SK-N-SH (cell line): Measurements from ENCODE around the gene SLAIN1. TPM values are rescaled to one million over a fixed set of nuclear protein-coding genes. Genes with fewer than 3 reads are reported as not detected.

Experiments
- CTCF ChIA-PET: fragments of 300-600, 350-600 bp; formaldehyde crosslinking; extraction: SDS; loops from one replicate; lab custom pipeline; 2021; lab: Yijun Ruan, JAX
- POLR2A ChIA-PET: fragments of 350-600 bp; sonication (Branson Sonifier 250); formaldehyde crosslinking; extraction: SDS; loops from one replicate; lab custom pipeline; 2020; ENCODE audit warnings: antibody characterized with exemption, inconsistent platforms; lab: Yijun Ruan, JAX
- DNase-seq: peaks from one replicate; pipeline ENCODE4 v3.0.0; 2012
- H2AFZ ChIP-seq: fragments of 200-600 bp; sonication (generic); 2 replicates; pipeline ENCODE4 v1.8.1; 2016; ENCODE audit warnings: antibody characterized with exemption, mild to moderate bottlenecking, low read depth
- H3F3A ChIP-seq: fragments of 200-600 bp; sonication (generic); replicated peaks from 2 replicates; pipeline ENCODE3; 2016; ENCODE audit warnings: antibody characterized with exemption, mild to moderate bottlenecking; ENCODE audit not compliant: insufficient read depth
- H3K27ac ChIP-seq, 2 experiments: fragments of 200-500 bp in 1 of 2; fragments of 200-600 bp in 1 of 2; sonication (Bioruptor generic) in 1 of 2; sonication (generic), shearing (Covaris generic) in 1 of 2; 2 replicates each; pipeline versions ENCODE4 v1.5.1 to v1.6.1; 2014 to 2016; ENCODE audit warnings: low read depth in 2 of 2, inconsistent platforms in 1 of 2, low read length in 1 of 2, mild to moderate bottlenecking in 1 of 2, mixed read lengths in 1 of 2
- H3K27me3 ChIP-seq: fragments of 200-600 bp; sonication (generic), shearing (Covaris generic); 2 replicates; pipeline ENCODE4 v1.6.1; 2016; ENCODE audit warnings: mixed run types; ENCODE audit not compliant: insufficient read depth
- H3K36me3 ChIP-seq, 2 experiments: fragments of 200-500 bp in 1 of 2; fragments of 200-600 bp in 1 of 2; sonication (Bioruptor generic) in 1 of 2; sonication (generic) in 1 of 2; replicated peaks in 1 of 2; 2 replicates each; pipeline versions ENCODE3 to v1.5.1; 2014 to 2016; ENCODE audit warnings: low read length in 1 of 2, mild to moderate bottlenecking in 1 of 2; ENCODE audit not compliant: insufficient read depth in 2 of 2, control insufficient read depth in 1 of 2
- H3K4me1 ChIP-seq, 2 experiments: fragments of 200-500 bp in 1 of 2; fragments of 200-600 bp in 1 of 2; sonication (Bioruptor generic) in 1 of 2; sonication (generic), shearing (Covaris generic) in 1 of 2; 2 replicates each; pipeline versions ENCODE4 v1.5.1 to v1.6.1; 2014 to 2016; ENCODE audit warnings: low read depth in 1 of 2, low read length in 1 of 2, mixed run types in 1 of 2; ENCODE audit not compliant: insufficient read depth in 2 of 2, control insufficient read depth in 1 of 2
- H3K4me2 ChIP-seq: fragments of 200-600 bp; sonication (generic), shearing (Covaris generic); 2 replicates; pipeline ENCODE4 v1.6.1; 2017; ENCODE audit warnings: mixed run types
- H3K4me3 ChIP-seq, 2 experiments: fragments of 200-500 bp in 1 of 2; fragments of 200-600 bp in 1 of 2; sonication (Bioruptor generic) in 1 of 2; sonication (generic), shearing (Covaris generic) in 1 of 2; 2 replicates each; pipeline versions ENCODE4 v1.5.1 to v1.8.1; 2014 to 2016; ENCODE audit warnings: low read depth in 2 of 2, inconsistent platforms in 1 of 2, low read length in 1 of 2, mild to moderate bottlenecking in 1 of 2, mixed read lengths in 1 of 2, moderate library complexity in 1 of 2
- H3K79me2 ChIP-seq: fragments of 200-600 bp; sonication (generic); 2 replicates; pipeline ENCODE4 v1.8.1; 2017; ENCODE audit warnings: mild to moderate bottlenecking; ENCODE audit not compliant: insufficient read depth
- H3K9ac ChIP-seq: fragments of 200-600 bp; sonication (generic); 2 replicates; pipeline ENCODE4 v1.6.1; 2017; ENCODE audit warnings: mixed run types
- H3K9me2 ChIP-seq: fragments of 200-600 bp; sonication (generic); 2 replicates; pipeline ENCODE4 v1.6.1; 2017; ENCODE audit warnings: mixed run types
- H3K9me3 ChIP-seq: fragments of 200-600 bp; sonication (generic); 2 replicates; pipeline ENCODE4 v1.6.1; 2017; ENCODE audit warnings: mixed run types, mild to moderate bottlenecking, moderate library complexity
- H4K20me1 ChIP-seq: fragments of 200-600 bp; sonication (generic); 2 replicates; pipeline ENCODE4 v1.6.1; 2017; ENCODE audit warnings: mild to moderate bottlenecking, mixed run types; ENCODE audit not compliant: insufficient read depth
- CHD2 ChIP-seq: fragments of 150-350 bp; IDR thresholded peaks from 2 replicates; pipeline ENCODE4 v1.6.1; 2018; ENCODE audit warnings: low read length; ENCODE audit not compliant: partially characterized antibody
- CTCF ChIP-seq: fragments of 200-600 bp; sonication (generic); IDR thresholded peaks from 2 replicates; pipeline ENCODE4 v1.6.1; 2017; ENCODE audit warnings: antibody characterized with exemption, mild to moderate bottlenecking, moderate library complexity
- ELF1 ChIP-seq: IDR thresholded peaks from 2 replicates; pipeline ENCODE4 v1.4.0; 2012
- FOSL2 ChIP-seq: IDR thresholded peaks from 2 replicates; pipeline ENCODE4 v1.4.0; 2012; ENCODE audit warnings: low read depth, mild to moderate bottlenecking, moderate library complexity, borderline replicate concordance
- GABPA ChIP-seq: IDR thresholded peaks from 2 replicates; pipeline ENCODE4 v1.4.0; 2012; ENCODE audit warnings: low read depth, mild to moderate bottlenecking
- GATA2 ChIP-seq: sonication (generic); formaldehyde crosslinking; IDR thresholded peaks from 2 replicates; pipeline ENCODE4 v1.5.0; 2020; ENCODE audit warnings: mild to moderate bottlenecking, missing genetic modification reagents
- JUND ChIP-seq: IDR thresholded peaks from 2 replicates; pipeline ENCODE4 v1.4.0; 2012
- MXI1 ChIP-seq: IDR thresholded peaks from 2 replicates; pipeline ENCODE4 v1.6.1; 2012; ENCODE audit warnings: mild to moderate bottlenecking, low read depth, low read length, improper control_type of control experiment
- POLR2AphosphoS5 ChIP-seq: IDR thresholded peaks from 2 replicates; pipeline ENCODE4 v1.6.1; 2012; ENCODE audit warnings: low read depth, low read length
- RXRA ChIP-seq: IDR thresholded peaks from 2 replicates; pipeline ENCODE4 v1.4.0; 2012; ENCODE audit warnings: low read depth, mild to moderate bottlenecking, borderline replicate concordance
- SMC3 ChIP-seq: IDR thresholded peaks from 2 replicates; pipeline ENCODE4 v1.6.1; 2012; ENCODE audit warnings: low read depth, low read length, improper control_type of control experiment
- YY1 ChIP-seq: IDR thresholded peaks from 2 replicates; pipeline ENCODE4 v1.4.0; 2012; ENCODE audit warnings: low read depth, mild to moderate bottlenecking
- WGBS: methylation state at CpG from one replicate; pipeline ENCODE4 v1.1.6; 2017; ENCODE audit warnings: low lambda C conversion rate; 5-methylcytosine and 5-hydroxymethylcytosine counted together
- polyA plus RNA-seq, 3 experiments: library from polyadenylated mRNA; depleted of rRNA; stranded (reverse); fragments of >200 nt; gene quantifications; 2 replicates each; pipeline ENCODE4 v1.2.3, GENCODE V29; 2012
- TF ChIP-seq, protein P1 (sequence below): IDR thresholded peaks from 2 replicates; pipeline ENCODE4; 2012
- TF ChIP-seq, protein P2 (sequence below): IDR thresholded peaks from 2 replicates; pipeline ENCODE4 v1.4.0; 2012; ENCODE audit warnings: low read depth, borderline replicate concordance

SLAIN1 gene
- polyA plus RNA-seq, 1 of the 3 experiments (the other 2 are of a cell fraction) = 1.6 TPM

GRCh38 chr13:77752512-77753069 lies 55.1 kb downstream of the SLAIN1 start:
- POLR2A ChIA-PET = no interaction called here
- no peak overlapping the region for H3K4me3 ChIP-seq
- no peak for DNase-seq
- no peaks in the 10 kb centered on the region for H3K9me2 ChIP-seq
- no peaks in the 10 kb centered on the region for H3K36me3 ChIP-seq
- H2AFZ ChIP-seq = no peak overlapping the region
- no peak overlapping the region for H3K9ac ChIP-seq
- no peak overlapping the region for H3K4me2 ChIP-seq
- no peaks in the 10 kb centered on the region for H3K79me2 ChIP-seq
- no peaks in the 10 kb centered on the region for H3F3A ChIP-seq
- no peaks in the 10 kb centered on the region for H3K9me3 ChIP-seq
- no peaks in the 10 kb centered on the region for H3K27me3 ChIP-seq
- 46% methylated on average over 4 of the region's 5 CpGs for WGBS
- no peaks in the 10 kb centered on the region for H4K20me1 ChIP-seq
- CTCF ChIA-PET = interaction anchor here (0.9 to 7.8 kb wide), 8 partner anchors 9 to 259 kb away, joined by 3 to 80 read pairs (median 4); no protein-coding TSS in a partner anchor
- H3K27ac ChIP-seq = no peak overlapping the region
- no peak for TF ChIP-seq ELF1
- TF ChIP-seq, all 33 proteins: peak for 0
- H3K4me1 ChIP-seq = no peaks in the 10 kb centered on the region; a peak in 1 of 4 replicates

GRCh38 chr13:77760893-77761292 lies 63.4 kb downstream of the SLAIN1 start:
- 54% methylated on average over 8 of the region's 8 CpGs for WGBS
- Histone ChIP-seq H3K4me3 (no peak overlapping the region), H2AFZ (no peak overlapping the region), H3F3A (no peaks in the 10 kb centered on the region), H3K9me2 (no peaks in the 10 kb centered on the region), H3K4me2 (no peak overlapping the region), H3K9me3 (no peaks in the 10 kb centered on the region), H3K4me1 (no peaks in the 10 kb centered on the region)
- CTCF ChIA-PET = interaction anchor here (0.6 to 2.4 kb wide), 3 partner anchors 8 to 360 kb away, joined by 3 to 7 read pairs (median 3); no protein-coding TSS in a partner anchor
- TF ChIP-seq FOSL2 (no peak), POLR2AphosphoS5 (no peak), GABPA (no peak), CHD2 (no peak), GATA2 (CRISPR knock-in tag) (no peak), ELF1 (no peak), CTCF (no peak), MXI1 (no peak), YY1 (no peak), RXRA (no peak), JUND (no peak), SMC3 (no peak)
- TF ChIP-seq, protein P1, sequence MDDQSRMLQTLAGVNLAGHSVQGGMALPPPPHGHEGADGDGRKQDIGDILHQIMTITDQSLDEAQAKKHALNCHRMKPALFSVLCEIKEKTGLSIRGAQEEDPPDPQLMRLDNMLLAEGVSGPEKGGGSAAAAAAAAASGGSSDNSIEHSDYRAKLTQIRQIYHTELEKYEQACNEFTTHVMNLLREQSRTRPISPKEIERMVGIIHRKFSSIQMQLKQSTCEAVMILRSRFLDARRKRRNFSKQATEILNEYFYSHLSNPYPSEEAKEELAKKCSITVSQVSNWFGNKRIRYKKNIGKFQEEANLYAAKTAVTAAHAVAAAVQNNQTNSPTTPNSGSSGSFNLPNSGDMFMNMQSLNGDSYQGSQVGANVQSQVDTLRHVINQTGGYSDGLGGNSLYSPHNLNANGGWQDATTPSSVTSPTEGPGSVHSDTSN = no peak
- TF ChIP-seq, protein P2, sequence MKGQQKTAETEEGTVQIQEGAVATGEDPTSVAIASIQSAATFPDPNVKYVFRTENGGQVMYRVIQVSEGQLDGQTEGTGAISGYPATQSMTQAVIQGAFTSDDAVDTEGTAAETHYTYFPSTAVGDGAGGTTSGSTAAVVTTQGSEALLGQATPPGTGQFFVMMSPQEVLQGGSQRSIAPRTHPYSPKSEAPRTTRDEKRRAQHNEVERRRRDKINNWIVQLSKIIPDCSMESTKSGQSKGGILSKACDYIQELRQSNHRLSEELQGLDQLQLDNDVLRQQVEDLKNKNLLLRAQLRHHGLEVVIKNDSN = no peak
- TF ChIP-seq, all 33 proteins: peak for 0
- no peaks in the 10 kb centered on the region for H3K79me2 ChIP-seq
- no peak overlapping the region for H3K9ac ChIP-seq
- POLR2A ChIA-PET = no interaction called here
- H3K36me3 ChIP-seq = no peaks in the 10 kb centered on the region
- no peak for DNase-seq
- H3K27ac ChIP-seq = no peak overlapping the region
- H4K20me1 ChIP-seq = no peaks in the 10 kb centered on the region
- no peaks in the 10 kb centered on the region for H3K27me3 ChIP-seq
